GM12891 (cell line): ENCODE data around the gene HOXD8.

Experiments used
- POLR2A ChIP-seq: IDR thresholded peaks from 2 replicates; pipeline ENCODE4 v1.6.1; 2011; ENCODE audit warnings: low read depth, low read length, control low read depth
- POLR2AphosphoS5 ChIP-seq: IDR thresholded peaks from 2 replicates; pipeline ENCODE4 v1.6.1; 2011; ENCODE audit warnings: low read depth, low read length, control low read depth
- POU2F2 ChIP-seq: IDR thresholded peaks from 2 replicates; pipeline ENCODE4 v1.6.1; 2011; ENCODE audit warnings: low read depth, mild to moderate bottlenecking, control low read depth, low read length, moderate library complexity
- SPI1 ChIP-seq: IDR thresholded peaks from 2 replicates; pipeline ENCODE4 v1.6.1; 2011; ENCODE audit warnings: low read depth, low read length, control low read depth
- TAF1 ChIP-seq: IDR thresholded peaks from 2 replicates; pipeline ENCODE4 v1.6.1; 2011; ENCODE audit warnings: low read depth, low read length, control low read depth

- no peak for TF ChIP-seq POLR2AphosphoS5
- TF ChIP-seq POLR2A: no peak
- no peak for TF ChIP-seq SPI1
- no peak for TF ChIP-seq TAF1
- no peak for TF ChIP-seq POU2F2
These were observed 28.1 kb downstream of the HOXD8 start for GRCh38 chr2:176157499-176158185.
